GM18499 (cell line): ENCODE data around the gene PPP1R12B.
"Not testable (repeated sequence)": the region's sequence is repeated elsewhere in the genome, so short reads cannot be mapped to it uniquely, and the experiment has no call there.

Source experiments
- ATAC-seq: cut with Tn5 transposase; IDR thresholded peaks from one replicate; pipeline ENCODE4 v1.9.1; 2021; ENCODE audit warnings: moderate number of reproducible peaks; ENCODE audit not compliant: insufficient read depth, unreplicated experiment

The PPP1R12B gene

GRCh38 chr1:202546377-202546776 lies 197.9 kb downstream of the PPP1R12B start:
- not testable (repeated sequence) for ATAC-seq

DNA sequence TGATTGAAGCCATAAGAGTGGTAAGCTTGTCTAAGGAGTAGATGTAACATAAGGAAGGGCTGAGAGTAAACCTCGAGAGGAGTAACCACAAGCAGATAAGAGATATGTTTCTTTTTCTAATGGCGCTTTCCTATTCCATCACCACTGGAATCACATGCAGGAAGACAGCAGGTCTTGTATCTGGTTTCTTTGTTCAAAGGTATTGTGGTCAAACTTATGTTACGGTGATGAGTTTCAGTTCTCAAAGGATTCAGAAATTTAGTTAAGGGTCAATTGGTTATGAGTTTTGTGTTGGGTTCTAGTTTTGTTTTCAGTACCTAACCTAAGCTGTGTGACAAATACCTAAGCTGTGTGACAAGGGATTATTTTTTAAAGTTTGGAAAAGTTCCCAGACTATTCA lies 198.3 kb downstream of the PPP1R12B start:
- ATAC-seq = peak; percentile 60

- ATAC-seq = no peak
Measured at GRCh38 chr1:202547215-202547614, 198.7 kb downstream of the PPP1R12B start.

DNA sequence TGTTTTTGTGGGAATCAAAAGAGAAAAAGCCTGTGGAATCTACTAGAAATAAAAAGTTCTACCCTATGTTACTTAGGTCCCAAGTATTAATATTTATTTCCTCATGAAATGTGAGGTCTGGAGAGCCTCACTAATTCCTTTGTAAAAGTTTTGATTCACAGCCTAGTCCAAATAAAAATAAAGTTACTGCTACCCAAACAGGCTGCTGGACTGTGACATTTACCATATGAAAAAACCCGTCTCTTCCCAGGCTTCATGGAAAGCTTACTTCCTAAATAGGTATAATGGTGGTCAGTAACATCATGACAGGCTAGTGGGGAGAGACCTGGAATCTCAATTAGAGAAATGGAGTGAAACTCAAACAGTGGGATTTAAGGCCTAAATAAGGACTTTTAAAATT lies 201.6 kb downstream of the PPP1R12B start:
- not testable (repeated sequence) for ATAC-seq

DNA sequence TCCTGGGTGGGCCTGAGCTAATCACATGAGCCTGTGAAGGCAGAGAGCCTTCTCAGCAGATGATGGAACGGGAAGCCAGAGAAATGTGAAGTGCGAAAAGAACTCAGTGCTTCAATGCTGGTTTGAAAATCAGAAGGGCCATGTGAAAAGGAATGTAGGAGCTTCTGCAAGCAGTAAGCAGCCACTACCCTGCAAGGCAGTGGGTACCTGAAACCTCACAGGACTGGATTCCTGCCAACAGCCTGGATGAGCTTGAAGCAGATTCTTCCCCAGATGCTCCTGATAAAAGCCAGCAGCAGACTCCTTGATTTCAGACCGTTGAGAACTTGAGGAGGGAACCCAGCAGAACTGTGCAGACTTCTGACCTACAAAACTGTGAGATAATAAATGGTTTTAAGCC lies 203.2 kb downstream of the PPP1R12B start:
- ATAC-seq = no peak

GRCh38 chr1:202552615-202553014 lies 204.1 kb downstream of the PPP1R12B start:
- ATAC-seq = not testable (repeated sequence)

GRCh38 chr1:202553078-202553477 lies 204.6 kb downstream of the PPP1R12B start:
- ATAC-seq = not testable (repeated sequence)

DNA sequence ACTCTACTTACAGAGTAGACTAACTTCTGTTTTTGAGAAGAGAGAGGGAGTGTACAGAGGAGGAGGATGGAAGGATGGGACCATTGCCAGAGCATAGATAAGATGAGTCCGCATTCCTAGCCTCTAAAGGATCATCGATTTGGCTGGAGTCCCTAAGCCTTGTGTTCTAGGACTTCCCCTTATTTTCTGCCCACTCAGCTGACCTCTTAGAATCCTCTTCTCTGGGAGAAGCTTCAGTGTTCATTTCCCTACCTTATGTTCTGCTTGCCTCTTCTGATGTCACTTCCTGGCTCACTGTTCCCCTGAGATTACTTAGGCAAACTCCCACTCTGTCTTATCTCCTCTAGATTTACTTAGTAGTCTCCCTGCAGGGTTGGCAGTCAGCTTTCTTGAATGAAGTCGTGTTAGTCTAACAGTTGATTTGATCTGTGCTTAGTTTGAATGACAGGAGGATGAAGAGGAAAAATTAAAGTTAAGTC lies 205.1 kb downstream of the PPP1R12B start:
- ATAC-seq = no peak

DNA sequence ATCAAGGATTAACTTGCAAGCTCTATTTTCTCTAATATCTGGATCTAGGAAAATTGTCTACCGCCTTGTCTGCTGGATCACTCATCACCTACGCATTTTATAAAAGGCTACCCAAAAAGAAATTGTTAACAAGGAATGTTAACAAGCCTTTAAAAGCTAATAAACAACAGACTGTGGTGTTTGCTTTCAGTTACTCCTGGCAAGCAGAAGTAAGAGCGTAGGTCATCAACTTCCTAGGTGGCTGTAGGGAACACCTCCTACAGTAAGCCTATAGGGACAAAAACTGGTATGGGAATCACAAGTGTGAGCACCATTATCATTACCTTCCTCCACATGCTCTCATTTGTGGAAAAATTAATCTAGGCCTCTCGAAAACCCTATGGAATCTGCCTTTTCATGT lies 206.1 kb downstream of the PPP1R12B start:
- ATAC-seq = not testable (repeated sequence)

- not testable (repeated sequence) for ATAC-seq
Measured at GRCh38 chr1:202556037-202556436, 207.5 kb downstream of the PPP1R12B start.

GRCh38 chr1:202557662-202558061 lies 209.2 kb downstream of the PPP1R12B start:
- ATAC-seq = not testable (repeated sequence)

GRCh38 chr1:202561240-202561639 lies 212.7 kb downstream of the PPP1R12B start:
- no peak for ATAC-seq

DNA sequence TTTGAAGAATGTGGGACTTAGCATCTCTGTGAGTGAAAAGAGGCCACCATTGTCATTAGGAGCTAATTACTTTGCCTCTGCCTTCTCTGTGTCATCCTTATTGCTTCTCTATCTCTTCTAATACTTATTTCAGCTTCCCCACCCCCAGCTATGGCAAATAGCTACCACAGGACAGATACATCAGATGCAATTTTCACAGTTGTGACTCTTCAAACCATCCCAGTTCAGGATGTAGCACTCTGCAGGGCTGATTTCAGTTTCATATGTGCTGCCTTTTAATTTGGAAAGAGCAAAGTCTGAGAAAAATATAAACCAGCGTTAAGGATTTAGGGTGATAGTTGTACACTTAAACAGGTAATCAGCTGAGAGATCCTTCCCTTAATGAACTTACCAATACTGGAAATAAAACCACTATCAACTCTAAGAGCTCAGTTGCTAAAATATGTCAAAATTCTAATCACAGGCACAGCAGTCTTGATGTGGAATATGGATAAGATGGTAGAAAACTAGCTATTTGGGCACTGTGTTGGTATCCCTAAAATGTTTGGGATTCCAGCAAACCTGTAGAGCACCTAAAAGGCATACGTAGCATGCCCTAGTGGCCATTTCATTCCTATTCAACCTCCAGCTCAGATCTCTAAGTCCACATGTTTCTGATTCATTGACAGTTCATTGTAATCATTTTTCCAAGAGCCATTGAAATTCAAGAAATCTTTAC lies 213.4 kb downstream of the PPP1R12B start:
- no peak for ATAC-seq

- ATAC-seq = no peak
Measured at GRCh38 chr1:202562444-202563060, 214.1 kb downstream of the PPP1R12B start.

GRCh38 chr1:202563818-202564217 lies 215.3 kb downstream of the PPP1R12B start:
- ATAC-seq = no peak

DNA sequence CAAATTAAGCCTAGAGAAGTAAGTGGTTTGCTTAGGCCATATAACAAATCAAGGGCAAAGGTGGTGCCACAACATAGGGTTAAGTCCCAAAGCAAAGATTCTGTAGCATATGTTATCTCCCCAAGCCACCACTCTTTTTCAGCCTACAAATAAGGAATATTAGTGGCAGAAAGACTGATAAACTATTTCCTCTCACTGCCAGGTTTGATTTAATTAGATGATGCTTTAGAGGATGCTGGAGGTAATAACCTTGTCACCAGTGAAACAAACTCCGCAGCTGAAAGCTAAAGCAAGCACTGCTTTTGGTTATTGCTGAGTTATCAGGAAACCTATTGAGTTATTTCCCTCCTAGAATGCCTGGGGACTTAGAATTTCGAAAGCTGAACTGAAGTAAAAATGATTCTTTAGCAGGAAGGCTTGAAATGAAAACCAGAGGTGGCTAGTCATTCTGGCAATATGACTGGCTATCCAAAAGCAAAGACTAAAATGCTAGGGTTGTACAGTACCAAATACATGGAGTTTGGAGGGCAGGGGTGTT lies 216.5 kb downstream of the PPP1R12B start:
- ATAC-seq = no peak

DNA sequence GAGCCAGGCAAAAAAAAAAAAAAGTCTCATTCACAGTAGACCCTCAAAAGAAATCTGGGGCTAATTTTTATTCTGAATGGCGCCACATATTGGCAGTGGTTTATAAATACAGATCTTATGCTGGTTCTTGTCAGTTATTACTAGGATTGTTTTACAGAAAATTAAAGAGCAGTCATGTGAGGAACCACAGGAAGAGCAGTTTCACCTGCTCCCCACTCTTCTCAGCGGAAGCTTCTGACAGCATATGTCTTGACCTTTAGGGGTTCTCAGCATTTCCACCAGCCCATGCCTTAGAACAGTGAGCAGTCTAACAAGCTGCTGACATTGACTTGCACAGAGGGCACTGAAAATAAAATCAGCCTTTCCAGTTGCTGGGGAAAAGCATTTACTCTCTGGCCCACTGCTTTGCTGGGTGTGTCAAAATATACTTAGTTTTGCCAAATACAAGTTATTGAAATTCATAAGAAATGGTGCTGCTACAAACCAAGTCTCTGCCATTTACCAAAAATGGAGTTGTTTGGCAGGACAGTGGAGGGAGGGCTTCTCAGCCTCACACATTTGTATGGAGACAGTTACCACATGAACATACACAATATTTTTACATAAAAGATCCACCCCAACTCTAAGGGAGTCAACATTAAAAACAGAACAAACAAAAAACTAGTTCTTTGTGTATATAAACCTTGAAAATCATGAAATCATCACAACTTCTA lies 217.5 kb downstream of the PPP1R12B start:
- ATAC-seq = peak; percentile 67

DNA sequence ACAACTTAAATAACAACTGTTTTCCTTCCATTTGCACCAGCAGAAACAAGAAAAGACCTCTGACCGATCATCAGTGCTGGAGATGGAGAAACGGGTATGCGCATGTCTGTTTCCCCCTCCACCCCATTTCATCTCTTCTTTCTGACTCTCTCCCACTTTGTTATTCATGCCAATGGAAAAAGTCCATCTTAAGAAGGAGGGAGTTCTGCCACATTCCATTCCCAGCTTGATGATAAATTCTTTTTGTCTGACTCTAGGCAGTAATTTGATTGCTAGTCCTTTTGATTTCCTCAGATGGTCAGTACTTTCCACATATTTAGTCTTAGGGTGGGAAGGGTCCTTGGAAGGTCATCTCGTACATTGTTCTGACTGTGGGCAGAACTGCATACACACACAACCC lies 219.2 kb downstream of the PPP1R12B start:
- no peak for ATAC-seq

DNA sequence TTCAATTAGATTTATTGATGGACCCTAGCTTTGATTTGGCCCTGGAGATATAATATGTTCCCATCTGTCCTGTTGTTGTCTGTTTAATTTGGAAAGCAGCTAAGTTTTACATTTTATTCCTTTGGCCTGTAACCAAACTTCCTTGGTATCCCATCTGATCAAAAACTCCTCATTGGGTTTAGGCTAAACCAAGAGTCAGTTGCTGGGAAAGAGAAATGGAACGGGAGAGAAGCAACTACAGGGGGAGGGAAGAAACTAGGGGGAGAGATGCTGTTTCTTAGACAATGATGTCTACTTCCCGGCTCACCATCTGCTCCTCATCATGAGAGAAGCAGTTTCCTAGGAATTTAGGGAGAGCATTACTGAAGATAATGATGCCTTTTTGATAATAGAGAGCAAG lies 219.9 kb downstream of the PPP1R12B start:
- ATAC-seq = no peak

DNA sequence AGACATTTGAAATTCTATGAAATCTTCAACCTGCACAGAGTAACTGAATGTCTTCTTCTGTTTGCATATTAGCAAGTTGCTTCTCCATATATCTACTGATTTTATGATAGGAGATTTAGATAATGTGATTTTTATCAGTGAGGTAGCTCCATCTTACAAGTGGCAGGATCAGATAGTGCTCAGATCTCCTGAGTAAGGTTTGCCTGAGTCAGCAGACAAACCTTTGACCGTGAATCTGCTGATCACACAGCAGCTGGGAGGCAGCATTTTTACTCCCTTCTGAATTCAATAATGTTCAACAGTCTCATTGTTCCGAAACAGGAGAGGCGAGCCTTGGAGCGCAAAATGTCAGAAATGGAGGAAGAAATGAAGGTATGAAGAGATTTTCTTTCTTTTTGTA lies 220.3 kb downstream of the PPP1R12B start:
- no peak for ATAC-seq
